ENCODE measurements around the gene PTP4A2. TPM values are rescaled to one million over a fixed set of nuclear protein-coding genes. Genes with fewer than 3 reads are reported as not detected.

PTP4A2 gene
- total RNA-seq (2016; rRNA removed; fragmentation: Illumina TruSeq; extraction: Trizol) = 225 and 284 TPM in 2 replicates
- total RNA-seq (2016; cell fraction: cytosol; rRNA removed; fragmentation: Illumina TruSeq; extraction: Trizol; ENCODE audit: low read depth) = 369 and 408 TPM in 2 replicates
- total RNA-seq (2016; cell fraction: insoluble cytoplasmic fraction; rRNA removed; fragmentation: Illumina TruSeq; extraction: Trizol) = 221 and 292 TPM in 2 replicates
- total RNA-seq (2016; cell fraction: membrane; rRNA removed; fragmentation: Illumina TruSeq; extraction: Trizol) = 422 and 446 TPM in 2 replicates
- 70.1 and 106 TPM in 2 replicates for total RNA-seq (2016; cell fraction: nucleus; rRNA removed; fragmentation: Illumina TruSeq; extraction: Trizol)
- 133 and 173 TPM in 2 replicates for polyA plus RNA-seq (2011; rRNA removed)
- polyA plus RNA-seq (2011; cell fraction: cytosol; rRNA removed) = 32.3 and 61.4 TPM in 2 replicates
- 11.8 and 23.9 TPM in 2 replicates for polyA plus RNA-seq (2011; cell fraction: nucleus; rRNA removed)
- 117 and 164 TPM in 2 replicates for polyA plus RNA-seq (2012)
- polyA plus RNA-seq (2016; cell fraction: cytosol; fragmentation: Illumina TruSeq; extraction: Trizol; ENCODE audit: low read depth) = 182 and 192 TPM in 2 replicates
- 288 and 291 TPM in 2 replicates for polyA plus RNA-seq (2016; cell fraction: insoluble cytoplasmic fraction; fragmentation: Illumina TruSeq; extraction: Trizol; ENCODE audit: low read depth)
- 288 and 296 TPM in 2 replicates for polyA plus RNA-seq (2016; cell fraction: membrane; fragmentation: Illumina TruSeq; extraction: Trizol; ENCODE audit: low read depth)
- polyA plus RNA-seq (2016; cell fraction: nucleus; fragmentation: Illumina TruSeq; extraction: Trizol; ENCODE audit: insufficient read depth, low read depth) = 121 and 131 TPM in 2 replicates
- polyA minus RNA-seq (2011; rRNA and poly(A)+ RNA removed; ENCODE audit: low replicate concordance) = 228 and 834 TPM in 2 replicates
- polyA minus RNA-seq (2011; cell fraction: cytosol; rRNA and poly(A)+ RNA removed) = 120 and 150 TPM in 2 replicates
- polyA minus RNA-seq (2011; cell fraction: nucleus; rRNA and poly(A)+ RNA removed) = 43.0 and 80.8 TPM in 2 replicates
- percentile 92 among the genes with signal in this experiment for Bru-seq, nascent RNA
- BruChase-seq, experiment 1, labeled RNA remaining after a 6-hour chase = percentile 98 among the genes with signal in this experiment
- percentile 96 among the genes with signal in this experiment for BruChase-seq, experiment 2, labeled RNA remaining after a 2-hour chase
- long read RNA-seq, experiment 1, transcript PTP4A2-218 (5 exons, 3,353 nt) = major isoform, 7 of 15 reads
- long read RNA-seq, experiment 1, partial matches to known transcripts = 0 of 15 reads
- long read RNA-seq, experiment 1, other reads (novel, unspliced or antisense) = 6 of 15 reads
- long read RNA-seq, experiment 2, transcript PTP4A2-218 (5 exons, 3,353 nt) = minor isoform, 62 of 189 reads
- long read RNA-seq, experiment 2, transcript PTP4A2-201 (4 exons, 1,032 nt) = minor isoform, 6 of 189 reads
- long read RNA-seq, experiment 2, transcript PTP4A2-221 (6 exons, 3,921 nt) = major isoform, 82 of 189 reads
- long read RNA-seq, experiment 2, partial matches to known transcripts = 7 of 189 reads
- long read RNA-seq, experiment 2, other reads (novel, unspliced or antisense) = 29 of 189 reads

GRCh38 chr1:31938184-31938975 lies at the start of gene PTP4A2:
Gene PTP4A2 (minus strand): TSS chr1:31938368. CDS start chr1:31919065, 19,303 bp downstream.
- peak within 1 kb of the TSS; percentile 87 for H3K9ac ChIP-seq (ENCODE audit: insufficient read depth, low read depth, low read length)
- FAIRE-seq = peak; percentile 47
- peaks cover 42% of the 10 kb centered on the region for H3K79me2 ChIP-seq (ENCODE audit: insufficient read depth, low read length)
- no peaks in the 10 kb centered on the region for H3K9me3 ChIP-seq (ENCODE audit: low read length)
- in situ Hi-C loops (cut with HindIII; ENCODE audit: extremely low pct_ligation_motif_present, low pct_unique_long_range_greater_than_20kb) (no loop called here), intact Hi-C loops (cut with micrococcal nuclease; ENCODE audit: unreplicated experiment) (no loop called here)
- ATAC-seq = peak; percentile 85
- peak within 1 kb of the TSS; percentile 66 to 99 (median 98) for H3K4me3 ChIP-seq (replicated peaks in 1 of 3; ENCODE audit: insufficient read depth in 1 of 3, low read depth in 2 of 3, low read length in 3 of 3)
- POLR2A ChIA-PET = interaction anchor here (0.6 to 2.2 kb wide), 8 partner anchors 17 to 134 kb away, joined by 3 to 18 read pairs (median 6); partner anchors contain the start of gene TMEM39B
- H3K4me1 ChIP-seq (ENCODE audit: insufficient read depth, low read length) = peaks cover 60% of the 10 kb centered on the region
- H3K27ac ChIP-seq (ENCODE audit: extremely low read length, insufficient read depth, low read length) = peak within 1 kb of the TSS; percentile 84
- H3K36me3 ChIP-seq (replicated peaks in 1 of 2; ENCODE audit: control insufficient read depth in 1 of 2, insufficient read depth in 2 of 2, low read length in 2 of 2) = no peaks in the 10 kb centered on the region
- peaks cover 40% of the 10 kb centered on the region for H4K20me1 ChIP-seq (ENCODE audit: insufficient read depth, low read length)
- H3K27me3 ChIP-seq (ENCODE audit: control insufficient read depth in 1 of 2, insufficient read depth in 2 of 2, low read length in 2 of 2) = no peaks in the 10 kb centered on the region; a peak in 1 of 5 replicates
- BruUV-seq (replicated peaks) = no TSS peak
- H3K4me2 ChIP-seq (ENCODE audit: low read depth, low read length) = peak within 1 kb of the TSS; percentile 95
- DNase-seq (ENCODE audit: low spot score) = peak; percentile 91
- CTCF ChIA-PET (ENCODE audit: low intra/inter-chr PET ratio, low total read pairs) = interaction anchor here (2.8 kb wide), 1 partner anchor 25 kb away, joined by 54 read pairs; no protein-coding TSS in a partner anchor
- 53% methylated on average over 7 of the region's 82 CpGs for WGBS (ENCODE audit: low lambda C conversion rate)
- no peak within 1 kb of the TSS for H2AFZ ChIP-seq (ENCODE audit: low read length)
- TF ChIP-seq ZNF569 (CRISPR knock-in tag; IDR thresholded peaks at IDR 0.05; ENCODE audit: borderline replicate concordance) (peak; percentile 20; the same call in 1 of the 2 replicates), ZNF354B (CRISPR knock-in tag; IDR thresholded peaks at IDR 0.05) (no peak), HDAC2 (CRISPR knock-in tag; IDR thresholded peaks at IDR 0.05) (peak; percentile 85), KLF12 (CRISPR knock-in tag; IDR thresholded peaks at IDR 0.05; ENCODE audit: borderline replicate concordance) (peak; percentile 98), PHF8 (CRISPR knock-in tag; IDR thresholded peaks at IDR 0.05) (peak; percentile 75), TAF15 (IDR thresholded peaks at IDR 0.05; ENCODE audit: low read depth, low read length, poor library complexity, severe bottlenecking) (no peak), ARNT (IDR thresholded peaks at IDR 0.05) (no peak), PCBP2 (optimal IDR thresholded peaks at IDR 0.05; ENCODE audit: low read depth, low read length, poor library complexity, severe bottlenecking) (no peak), ZSCAN30 (CRISPR knock-in tag; IDR thresholded peaks at IDR 0.05) (no peak), ZNF574 (CRISPR knock-in tag; IDR thresholded peaks at IDR 0.05) (peak; percentile 90), ISX (CRISPR knock-in tag; conservative IDR thresholded peaks at IDR 0.05) (peak; percentile 86; the same call in 1 of the 2 replicates), ZNF382 (CRISPR knock-in tag; IDR thresholded peaks at IDR 0.05; ENCODE audit: borderline replicate concordance) (no peak), ZNF441 (CRISPR knock-in tag; IDR thresholded peaks at IDR 0.05; ENCODE audit: borderline replicate concordance) (peak; percentile 90; the same call in 1 of the 2 replicates), NFRKB (IDR thresholded peaks at IDR 0.05) (no peak)
- TF ChIP-seq, protein P1, sequence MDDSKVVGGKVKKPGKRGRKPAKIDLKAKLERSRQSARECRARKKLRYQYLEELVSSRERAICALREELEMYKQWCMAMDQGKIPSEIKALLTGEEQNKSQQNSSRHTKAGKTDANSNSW (CRISPR knock-in tag; IDR thresholded peaks at IDR 0.05; ENCODE audit: borderline replicate concordance) = peak; percentile 96; the same call in 1 of the 2 replicates

Measured in HepG2 (cell line).